HL-60 (cell line): ENCODE data around the gene KDM5B.

Experiments
- DNase-seq, 2 experiments: peaks; one replicate each; pipeline ENCODE4 v3.0.0-alpha.2; 2010 to 2020; ENCODE audit warnings: low read depth in 1 of 2, low spot score in 1 of 2
- H3K27ac ChIP-seq: fragments of 250-450 bp; sonication (Bioruptor Pico); replicated peaks from 2 replicates; pipeline ENCODE4 v1.5.1; 2020; ENCODE audit warnings: mild to moderate bottlenecking, moderate library complexity
- H3K27me3 ChIP-seq: fragments of 250-450 bp; sonication (Bioruptor Pico); 2 replicates; pipeline ENCODE4 v1.5.1; 2021; ENCODE audit warnings: mild to moderate bottlenecking, moderate library complexity; ENCODE audit not compliant: insufficient read depth, poor library complexity, severe bottlenecking
- H3K4me3 ChIP-seq: replicated peaks from 2 replicates; pipeline ENCODE4 v1.5.1; 2011; ENCODE audit warnings: mild to moderate bottlenecking, control low read depth, low read length; ENCODE audit not compliant: insufficient read depth
- GABPA ChIP-seq: IDR thresholded peaks from 2 replicates; pipeline ENCODE4 v1.6.1; 2012; ENCODE audit warnings: low read depth
- POLR2AphosphoS5 ChIP-seq: IDR thresholded peaks from 2 replicates; pipeline ENCODE4 v1.6.1; 2012; ENCODE audit warnings: low read depth
- SPI1 ChIP-seq: IDR thresholded peaks from 2 replicates; pipeline ENCODE4 v1.6.1; 2012; ENCODE audit warnings: low read depth, mild to moderate bottlenecking, borderline replicate concordance
- TF ChIP-seq, protein P1 (sequence below): IDR thresholded peaks from one replicate; pipeline ENCODE4 v1.5.1; 2011; ENCODE audit warnings: low read length, control low read depth, inconsistent platforms; ENCODE audit not compliant: insufficient read depth
- TF ChIP-seq, protein P2 (sequence below): IDR thresholded peaks from 2 replicates; pipeline ENCODE4 v1.6.1; 2012; ENCODE audit warnings: low read depth; ENCODE audit not compliant: insufficient replicate concordance

The KDM5B gene

DNA sequence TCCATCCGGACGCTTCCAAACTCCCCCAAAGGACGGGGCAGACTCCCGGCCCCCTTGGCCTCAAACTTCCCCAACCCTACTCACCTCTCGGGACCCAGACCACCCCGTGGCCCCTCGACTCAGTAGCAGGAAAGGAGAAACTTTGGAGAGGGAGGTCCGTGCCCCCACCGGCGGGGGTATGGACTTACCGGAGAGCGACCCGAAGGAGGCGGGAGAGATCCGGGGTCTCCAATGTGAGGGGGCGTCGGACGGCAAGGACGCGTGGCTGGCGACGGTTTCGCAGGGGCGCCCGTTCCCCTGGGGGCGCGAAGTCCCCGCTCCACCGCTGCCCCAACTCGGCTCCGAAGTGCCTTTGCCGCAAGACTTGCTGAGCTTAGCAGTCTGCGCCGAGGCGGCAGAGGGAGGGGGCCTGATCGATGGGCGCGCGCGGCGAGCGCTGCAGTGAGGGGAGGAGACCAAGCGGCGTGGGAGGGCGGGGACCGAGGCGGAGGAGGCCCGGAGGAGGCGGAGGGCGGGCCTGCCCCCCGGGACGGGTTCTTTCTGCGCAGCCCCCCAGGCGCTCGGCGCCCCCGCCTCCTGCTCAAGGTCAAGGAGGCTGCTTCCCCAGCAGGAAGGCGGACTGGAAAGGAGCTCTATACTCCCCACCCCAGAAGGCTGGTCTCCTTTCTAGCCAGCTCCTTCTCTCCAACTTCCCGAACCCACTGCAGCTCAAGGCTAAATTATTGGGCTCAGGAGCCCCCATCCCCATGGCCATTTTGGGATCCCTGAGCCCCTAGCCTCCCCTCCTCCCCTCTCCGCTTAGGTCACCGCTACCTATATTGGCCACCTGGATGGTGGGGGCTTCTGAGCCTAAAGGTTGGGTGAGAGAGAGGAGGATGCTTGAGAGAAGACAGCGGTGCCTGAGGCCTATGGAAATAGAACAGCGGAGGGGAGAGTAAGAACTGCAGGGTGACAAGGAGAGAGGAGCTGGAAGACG is 97.9 kb downstream of the KDM5B start, which contains the start of gene SYT2:
Gene SYT2, minus strand, starts transcription at position 385 of the 976 bp plus-strand sequence. CDS start 104,682 bp downstream, outside the sequence.
- Histone ChIP-seq H3K27me3 (peaks cover 67% of the 10 kb centered on the region), H3K27ac (no peak within 1 kb of the TSS), H3K4me3 (no peak within 1 kb of the TSS)
- no peak for DNase-seq
- TF ChIP-seq POLR2AphosphoS5 (no peak), GABPA (no peak), SPI1 (no peak)
- TF ChIP-seq, protein P1, sequence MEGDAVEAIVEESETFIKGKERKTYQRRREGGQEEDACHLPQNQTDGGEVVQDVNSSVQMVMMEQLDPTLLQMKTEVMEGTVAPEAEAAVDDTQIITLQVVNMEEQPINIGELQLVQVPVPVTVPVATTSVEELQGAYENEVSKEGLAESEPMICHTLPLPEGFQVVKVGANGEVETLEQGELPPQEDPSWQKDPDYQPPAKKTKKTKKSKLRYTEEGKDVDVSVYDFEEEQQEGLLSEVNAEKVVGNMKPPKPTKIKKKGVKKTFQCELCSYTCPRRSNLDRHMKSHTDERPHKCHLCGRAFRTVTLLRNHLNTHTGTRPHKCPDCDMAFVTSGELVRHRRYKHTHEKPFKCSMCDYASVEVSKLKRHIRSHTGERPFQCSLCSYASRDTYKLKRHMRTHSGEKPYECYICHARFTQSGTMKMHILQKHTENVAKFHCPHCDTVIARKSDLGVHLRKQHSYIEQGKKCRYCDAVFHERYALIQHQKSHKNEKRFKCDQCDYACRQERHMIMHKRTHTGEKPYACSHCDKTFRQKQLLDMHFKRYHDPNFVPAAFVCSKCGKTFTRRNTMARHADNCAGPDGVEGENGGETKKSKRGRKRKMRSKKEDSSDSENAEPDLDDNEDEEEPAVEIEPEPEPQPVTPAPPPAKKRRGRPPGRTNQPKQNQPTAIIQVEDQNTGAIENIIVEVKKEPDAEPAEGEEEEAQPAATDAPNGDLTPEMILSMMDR = no peak
- TF ChIP-seq, protein P2, sequence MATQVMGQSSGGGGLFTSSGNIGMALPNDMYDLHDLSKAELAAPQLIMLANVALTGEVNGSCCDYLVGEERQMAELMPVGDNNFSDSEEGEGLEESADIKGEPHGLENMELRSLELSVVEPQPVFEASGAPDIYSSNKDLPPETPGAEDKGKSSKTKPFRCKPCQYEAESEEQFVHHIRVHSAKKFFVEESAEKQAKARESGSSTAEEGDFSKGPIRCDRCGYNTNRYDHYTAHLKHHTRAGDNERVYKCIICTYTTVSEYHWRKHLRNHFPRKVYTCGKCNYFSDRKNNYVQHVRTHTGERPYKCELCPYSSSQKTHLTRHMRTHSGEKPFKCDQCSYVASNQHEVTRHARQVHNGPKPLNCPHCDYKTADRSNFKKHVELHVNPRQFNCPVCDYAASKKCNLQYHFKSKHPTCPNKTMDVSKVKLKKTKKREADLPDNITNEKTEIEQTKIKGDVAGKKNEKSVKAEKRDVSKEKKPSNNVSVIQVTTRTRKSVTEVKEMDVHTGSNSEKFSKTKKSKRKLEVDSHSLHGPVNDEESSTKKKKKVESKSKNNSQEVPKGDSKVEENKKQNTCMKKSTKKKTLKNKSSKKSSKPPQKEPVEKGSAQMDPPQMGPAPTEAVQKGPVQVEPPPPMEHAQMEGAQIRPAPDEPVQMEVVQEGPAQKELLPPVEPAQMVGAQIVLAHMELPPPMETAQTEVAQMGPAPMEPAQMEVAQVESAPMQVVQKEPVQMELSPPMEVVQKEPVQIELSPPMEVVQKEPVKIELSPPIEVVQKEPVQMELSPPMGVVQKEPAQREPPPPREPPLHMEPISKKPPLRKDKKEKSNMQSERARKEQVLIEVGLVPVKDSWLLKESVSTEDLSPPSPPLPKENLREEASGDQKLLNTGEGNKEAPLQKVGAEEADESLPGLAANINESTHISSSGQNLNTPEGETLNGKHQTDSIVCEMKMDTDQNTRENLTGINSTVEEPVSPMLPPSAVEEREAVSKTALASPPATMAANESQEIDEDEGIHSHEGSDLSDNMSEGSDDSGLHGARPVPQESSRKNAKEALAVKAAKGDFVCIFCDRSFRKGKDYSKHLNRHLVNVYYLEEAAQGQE = no peak

DNA sequence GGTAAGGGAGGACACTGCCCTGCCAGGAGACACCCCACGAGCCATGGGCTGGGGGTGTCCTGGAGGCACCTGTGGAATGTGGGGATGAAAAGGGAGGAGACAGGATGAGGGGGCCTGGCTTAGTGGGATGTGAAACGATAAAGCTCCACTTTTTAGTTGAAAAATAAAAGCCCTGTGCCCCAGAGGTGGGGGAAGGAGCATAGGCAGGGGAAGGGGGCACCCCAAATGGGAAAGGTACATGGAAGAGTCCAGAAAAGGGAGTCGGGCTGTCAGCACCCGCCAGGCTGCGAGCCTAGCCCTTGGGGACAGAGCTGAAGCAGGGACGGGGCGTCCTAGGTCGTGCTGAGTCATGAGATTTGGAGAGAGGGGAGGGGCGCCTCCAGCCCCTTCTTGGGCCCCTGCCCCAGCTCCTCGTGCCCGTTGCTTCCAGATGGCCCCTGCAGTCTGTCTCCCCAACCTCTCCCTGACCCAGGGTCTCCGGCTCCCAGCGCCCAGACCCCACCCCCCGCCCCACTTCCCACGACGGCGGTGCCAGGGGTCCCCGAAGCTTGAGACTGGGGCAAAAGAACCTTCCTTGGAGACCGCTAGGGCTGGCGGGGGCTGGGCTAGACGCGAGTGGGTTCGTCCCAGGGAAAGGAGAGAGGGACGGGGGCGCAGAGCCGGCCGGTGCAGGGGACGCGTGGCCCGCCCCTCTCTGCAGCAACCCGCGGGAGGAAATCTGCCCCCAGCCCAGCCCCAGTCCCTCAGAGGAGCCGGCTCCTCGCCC is 98.8 kb downstream of the KDM5B start:
- H3K4me3 ChIP-seq = no peak overlapping the region
- DNase-seq = no peak
- H3K27ac ChIP-seq = no peak overlapping the region
- TF ChIP-seq POLR2AphosphoS5 (no peak), SPI1 (no peak), GABPA (no peak)
- TF ChIP-seq, protein P1 = no peak
- TF ChIP-seq, protein P2 = no peak
- H3K27me3 ChIP-seq = peaks cover 65% of the 10 kb centered on the region

DNA sequence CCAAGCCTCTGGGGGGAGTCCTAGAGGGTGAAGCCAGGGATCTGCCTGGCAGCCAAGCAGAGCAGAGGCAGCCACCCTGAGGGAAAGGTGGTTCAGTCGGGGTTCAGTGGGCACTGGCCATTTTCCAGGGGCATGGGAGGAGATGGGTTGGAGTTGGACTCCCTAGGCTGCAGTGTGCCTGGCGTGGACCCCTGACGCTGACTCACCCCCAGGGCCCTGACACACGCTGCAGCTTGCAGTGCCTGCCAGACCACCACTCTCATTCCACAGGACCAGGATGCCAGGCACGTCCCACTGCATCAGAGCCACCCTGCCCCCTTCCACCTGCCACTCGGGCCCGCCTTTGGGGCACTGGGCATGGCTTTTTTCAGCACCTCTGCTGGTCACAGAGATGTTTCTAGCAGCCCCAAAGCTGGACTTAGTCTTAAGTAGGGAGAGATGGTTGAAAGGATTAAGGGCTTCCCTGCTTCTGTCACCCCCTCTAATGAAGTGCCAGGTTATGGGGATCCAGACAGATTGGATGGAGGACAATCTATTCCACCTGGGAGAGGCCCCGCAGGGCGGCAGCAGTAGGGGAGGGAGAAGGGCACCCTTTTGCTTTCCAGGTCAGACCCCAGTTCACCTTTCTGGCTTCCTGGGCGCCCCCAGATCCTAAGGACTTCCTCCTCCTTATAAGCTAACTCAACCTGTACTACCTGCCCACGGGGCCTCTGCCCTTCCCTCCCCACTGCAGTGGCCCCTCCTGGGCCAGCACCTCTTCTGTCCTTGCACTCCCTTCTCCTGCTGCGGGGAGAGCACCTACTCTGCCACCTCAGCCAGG is 99.6 kb downstream of the KDM5B start:
- Histone ChIP-seq H3K27ac (no peak overlapping the region), H3K27me3 (peaks cover 62% of the 10 kb centered on the region), H3K4me3 (no peak overlapping the region)
- no peak for DNase-seq
- TF ChIP-seq, protein P1 = no peak
- TF ChIP-seq, protein P2 = no peak
- TF ChIP-seq SPI1 (no peak), POLR2AphosphoS5 (no peak), GABPA (no peak)
